ENCODE measurements around the gene MTREX. TPM values are rescaled to one million over a fixed set of nuclear protein-coding genes. Genes with fewer than 3 reads are reported as not detected.

MTREX gene
- total RNA-seq, 1 donor from 2014 or later = 78.7 TPM

DNA sequence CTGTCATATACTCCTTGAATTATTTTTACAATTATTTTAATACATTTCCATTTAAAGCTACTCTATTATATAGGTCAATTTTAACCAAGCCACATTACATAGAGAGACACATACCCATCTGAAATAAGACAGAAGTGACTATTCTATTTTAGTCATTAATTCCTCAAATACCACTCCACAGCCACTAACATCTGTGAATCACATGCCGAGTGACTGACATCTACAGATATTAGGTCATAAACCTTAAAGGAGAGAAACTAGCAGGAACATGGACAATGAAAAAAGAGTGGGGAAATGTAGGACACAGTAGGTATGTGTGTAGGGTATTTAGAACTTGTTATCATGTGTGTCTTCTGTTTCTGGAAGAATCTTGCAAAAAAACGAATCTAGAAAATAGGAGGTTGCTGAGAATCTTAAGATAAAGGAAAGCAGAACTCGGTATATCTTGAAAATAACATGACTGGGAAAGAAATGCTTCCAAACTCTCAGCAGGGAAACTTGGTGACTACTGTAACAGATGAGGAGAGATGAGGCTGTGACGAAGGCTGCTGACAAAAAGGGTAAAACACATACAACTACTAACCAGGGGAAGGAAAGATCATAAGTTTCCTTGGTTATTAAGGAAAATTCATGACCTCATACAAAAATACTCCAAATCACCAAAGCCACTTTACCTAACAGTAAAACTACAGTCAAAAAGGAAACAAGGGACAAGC lies 142.4 kb downstream of the MTREX start:
- H3K4me3 Mint-ChIP-seq = no peak overlapping the region
- no peak for DNase-seq (ENCODE audit: low spot score in 2 of 2, unreplicated experiment in 2 of 2)
- H3K4me1 Mint-ChIP-seq = peaks cover 18% of the 10 kb centered on the region
- no peaks in the 10 kb centered on the region for H3K9me3 Mint-ChIP-seq
- TF ChIP-seq, protein P1, sequence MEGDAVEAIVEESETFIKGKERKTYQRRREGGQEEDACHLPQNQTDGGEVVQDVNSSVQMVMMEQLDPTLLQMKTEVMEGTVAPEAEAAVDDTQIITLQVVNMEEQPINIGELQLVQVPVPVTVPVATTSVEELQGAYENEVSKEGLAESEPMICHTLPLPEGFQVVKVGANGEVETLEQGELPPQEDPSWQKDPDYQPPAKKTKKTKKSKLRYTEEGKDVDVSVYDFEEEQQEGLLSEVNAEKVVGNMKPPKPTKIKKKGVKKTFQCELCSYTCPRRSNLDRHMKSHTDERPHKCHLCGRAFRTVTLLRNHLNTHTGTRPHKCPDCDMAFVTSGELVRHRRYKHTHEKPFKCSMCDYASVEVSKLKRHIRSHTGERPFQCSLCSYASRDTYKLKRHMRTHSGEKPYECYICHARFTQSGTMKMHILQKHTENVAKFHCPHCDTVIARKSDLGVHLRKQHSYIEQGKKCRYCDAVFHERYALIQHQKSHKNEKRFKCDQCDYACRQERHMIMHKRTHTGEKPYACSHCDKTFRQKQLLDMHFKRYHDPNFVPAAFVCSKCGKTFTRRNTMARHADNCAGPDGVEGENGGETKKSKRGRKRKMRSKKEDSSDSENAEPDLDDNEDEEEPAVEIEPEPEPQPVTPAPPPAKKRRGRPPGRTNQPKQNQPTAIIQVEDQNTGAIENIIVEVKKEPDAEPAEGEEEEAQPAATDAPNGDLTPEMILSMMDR (IDR thresholded peaks at IDR 0.05; ENCODE audit: unreplicated experiment) = no peak
- no peaks in the 10 kb centered on the region for H3K27me3 Mint-ChIP-seq (ENCODE audit: low read depth)
- no peak overlapping the region for H3K27ac Mint-ChIP-seq
- H3K36me3 Mint-ChIP-seq = peaks cover 10% of the 10 kb centered on the region

DNA sequence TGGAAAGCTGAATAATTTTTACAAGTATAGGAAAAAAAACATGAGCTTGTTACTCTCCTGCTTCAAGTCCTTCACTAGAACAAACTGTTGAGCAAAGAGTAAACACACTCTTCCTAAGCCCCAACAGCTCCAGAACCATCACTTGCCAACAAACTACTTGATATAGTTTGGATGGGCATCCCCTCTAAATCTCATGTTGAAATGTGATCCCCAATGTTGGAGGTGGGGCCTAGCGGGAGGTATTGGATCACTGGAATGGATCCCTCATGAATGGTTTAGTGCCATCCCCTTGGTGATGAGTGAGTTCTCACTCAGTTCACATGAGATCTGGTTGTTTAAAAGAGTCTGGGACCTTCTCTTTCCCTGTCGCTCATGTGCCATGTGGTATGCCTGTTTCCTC lies 144.2 kb downstream of the MTREX start:
- Mint-ChIP-seq H3K27me3 (ENCODE audit: low read depth) (no peaks in the 10 kb centered on the region), H3K4me3 (no peak overlapping the region), H3K36me3 (peaks cover 10% of the 10 kb centered on the region), H3K27ac (no peak overlapping the region), H3K4me1 (peaks cover 7% of the 10 kb centered on the region), H3K9me3 (no peaks in the 10 kb centered on the region)
- TF ChIP-seq, protein P1 (IDR thresholded peaks at IDR 0.05; ENCODE audit: unreplicated experiment) = no peak
- no peak for DNase-seq (ENCODE audit: low spot score in 2 of 2, unreplicated experiment in 2 of 2)

DNA sequence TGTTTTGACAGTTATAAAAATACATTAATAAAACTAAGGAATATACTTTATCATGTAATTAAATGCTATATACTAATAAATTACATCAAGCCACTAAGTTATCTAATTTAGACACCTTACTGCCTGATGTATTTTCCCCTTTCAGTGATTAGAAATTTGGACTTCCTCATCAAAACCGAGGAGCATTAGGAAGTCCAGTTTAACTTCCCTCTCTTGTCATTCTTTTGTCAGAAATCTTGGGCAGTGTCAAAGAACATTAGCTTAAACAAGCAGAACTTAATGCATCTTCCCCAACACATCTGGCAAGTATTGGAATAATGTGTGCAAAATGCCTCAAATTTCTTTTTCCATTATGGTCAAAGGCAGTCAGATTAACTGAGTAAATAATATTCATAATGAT lies 145.4 kb downstream of the MTREX start:
- H3K27ac Mint-ChIP-seq = no peak overlapping the region

GRCh38 chr5:55454282-55454681 lies 146.5 kb downstream of the MTREX start:
- Mint-ChIP-seq H3K36me3 (peaks cover 11% of the 10 kb centered on the region), H3K9me3 (no peaks in the 10 kb centered on the region), H3K4me3 (no peak overlapping the region), H3K27ac (peak overlapping the region; percentile 15), H3K27me3 (ENCODE audit: low read depth) (no peaks in the 10 kb centered on the region), H3K4me1 (peaks cover under 1% of the 10 kb centered on the region)
- TF ChIP-seq, protein P1 (IDR thresholded peaks at IDR 0.05; ENCODE audit: unreplicated experiment) = no peak
- no peak for DNase-seq (ENCODE audit: low spot score in 2 of 2, unreplicated experiment in 2 of 2)

More for the DNA sequence above, 145.4 kb downstream of the MTREX start:
- no peak overlapping the region for H3K4me3 Mint-ChIP-seq
- H3K4me1 Mint-ChIP-seq = no peaks in the 10 kb centered on the region
- H3K36me3 Mint-ChIP-seq = peaks cover 10% of the 10 kb centered on the region
- no peaks in the 10 kb centered on the region for H3K27me3 Mint-ChIP-seq (ENCODE audit: low read depth)
- no peaks in the 10 kb centered on the region for H3K9me3 Mint-ChIP-seq
- DNase-seq (ENCODE audit: low spot score in 2 of 2, unreplicated experiment in 2 of 2) = no peak
- TF ChIP-seq, protein P1 (IDR thresholded peaks at IDR 0.05; ENCODE audit: unreplicated experiment) = no peak

DNA sequence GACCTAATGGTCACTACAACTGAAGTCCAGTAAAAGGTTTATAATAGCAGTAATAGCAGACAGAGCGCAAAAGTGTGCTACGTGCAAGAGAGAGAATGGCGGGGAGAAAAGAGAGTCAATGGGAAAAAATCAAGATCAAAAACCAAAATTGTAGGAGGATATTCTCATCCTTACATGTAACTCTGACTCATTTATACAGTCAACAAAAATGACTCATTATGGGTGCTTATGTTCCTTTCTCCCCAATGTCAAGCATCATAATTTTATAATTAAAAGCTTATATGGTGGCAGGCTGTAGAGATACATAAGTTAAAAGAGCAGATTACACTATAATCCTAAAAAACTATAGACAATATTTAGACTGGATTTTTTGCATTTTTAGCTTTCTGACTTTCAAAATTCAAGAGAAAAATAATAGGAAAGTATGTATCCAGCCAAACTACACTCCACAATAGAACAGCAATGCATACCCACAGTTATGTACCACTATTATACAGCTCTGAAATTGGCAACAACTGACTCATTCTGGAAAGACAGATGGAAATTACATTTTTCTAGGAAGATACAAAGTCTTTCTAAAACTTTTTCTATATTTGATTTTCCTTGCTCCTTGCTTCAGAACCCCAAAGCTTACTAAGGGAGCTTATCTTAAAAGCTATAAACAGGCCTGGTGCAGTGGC lies 148.6 kb downstream of the MTREX start:
- Mint-ChIP-seq H3K4me3 (no peak overlapping the region), H3K9me3 (no peaks in the 10 kb centered on the region), H3K27ac (no peak overlapping the region), H3K4me1 (peaks cover 6% of the 10 kb centered on the region), H3K27me3 (ENCODE audit: low read depth) (no peaks in the 10 kb centered on the region), H3K36me3 (peaks cover 8% of the 10 kb centered on the region)
- TF ChIP-seq, protein P1 (IDR thresholded peaks at IDR 0.05; ENCODE audit: unreplicated experiment) = no peak
- DNase-seq (ENCODE audit: low spot score in 2 of 2, unreplicated experiment in 2 of 2) = no peak
